ENCODE results near the gene CARS2. TPM values are rescaled to one million over a fixed set of nuclear protein-coding genes. Genes with fewer than 3 reads are reported as not detected.
"Not testable (repeated sequence)": the region's sequence is repeated elsewhere in the genome, so short reads cannot be mapped to it uniquely, and the experiment has no call there.

CARS2 gene
- total RNA-seq, 1 experiment from 2014 or later: 31.2 TPM

DNA sequence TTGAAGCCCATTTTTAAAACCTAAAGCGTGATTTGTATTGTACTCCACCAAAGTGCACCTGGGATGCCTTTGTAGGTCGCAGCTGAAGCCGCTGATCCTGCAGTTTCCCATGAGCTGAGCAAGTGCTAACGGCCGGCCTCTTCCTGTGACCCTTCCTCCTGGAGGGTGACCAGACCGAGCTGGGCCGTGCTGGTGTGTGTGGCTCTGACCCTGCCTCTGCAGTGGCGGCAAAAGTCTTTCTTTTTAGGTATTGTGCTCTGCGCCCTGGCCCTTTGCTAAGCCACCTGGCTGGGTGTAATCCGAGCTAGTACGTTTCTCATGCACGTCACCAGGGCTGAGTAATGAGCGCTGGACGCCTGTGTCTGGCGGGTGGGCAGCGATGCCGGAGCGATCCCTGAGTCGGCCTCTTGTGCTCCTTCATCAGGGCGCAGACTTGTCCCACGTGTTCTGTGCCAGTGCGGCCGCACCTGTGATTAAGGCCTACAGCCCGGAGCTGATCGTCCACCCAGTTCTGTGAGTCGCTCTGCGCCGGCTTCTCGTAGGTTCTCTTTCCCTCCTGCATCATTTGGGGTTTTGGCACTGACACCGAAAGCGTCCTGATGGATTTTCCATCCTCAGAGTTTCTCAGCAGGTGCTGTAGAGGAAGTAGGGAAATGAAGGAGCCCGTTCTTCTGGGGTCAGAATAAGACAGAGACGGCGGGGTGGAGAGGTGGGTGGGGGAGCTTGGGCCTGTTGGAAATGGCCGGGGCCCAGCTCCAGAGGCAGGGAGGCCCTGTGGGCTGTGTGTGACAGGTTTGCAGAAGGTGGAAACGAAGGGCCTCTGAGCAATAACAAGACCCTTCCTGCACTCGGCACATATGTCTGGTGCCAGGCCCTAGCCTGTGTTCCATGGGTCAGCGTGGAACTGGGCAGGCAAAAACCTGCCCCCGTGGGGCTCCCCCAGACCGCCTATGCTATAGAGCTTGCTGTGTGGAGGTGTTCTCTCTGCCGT is 80.9 kb downstream of the CARS2 start:
- H3K27me3 ChIP-seq: no peaks in the 10 kb centered on the region
- no peak overlapping the region for H3K27ac ChIP-seq
- H3K9me3 ChIP-seq (replicated peaks): no peaks in the 10 kb centered on the region
- H3K4me1 ChIP-seq: no peaks in the 10 kb centered on the region
- no peak for DNase-seq
- H3K4me3 ChIP-seq: no peak overlapping the region
- peaks cover 10% of the 10 kb centered on the region for H3K36me3 ChIP-seq

DNA sequence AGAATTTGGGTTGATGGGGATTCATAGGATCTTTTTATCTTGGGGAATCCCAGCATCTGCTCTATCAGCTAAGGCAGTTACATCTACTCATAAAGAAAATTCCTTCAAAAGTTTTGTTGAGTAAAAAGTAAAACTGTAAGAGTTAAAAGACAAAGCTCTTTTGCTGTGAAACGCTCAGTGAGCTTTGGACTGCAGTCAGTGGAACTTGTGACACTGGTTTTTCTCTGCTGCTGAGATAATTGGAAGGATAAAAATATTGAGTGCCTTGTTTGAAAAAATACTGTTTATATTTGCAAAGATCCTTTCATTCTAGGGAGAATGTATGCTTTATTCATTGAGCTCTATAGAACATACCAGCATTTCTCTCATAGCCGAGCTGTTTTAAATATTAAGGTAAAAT is 85.3 kb downstream of the CARS2 start:
- Histone ChIP-seq H3K27me3 (no peaks in the 10 kb centered on the region), H3K9me3 (replicated peaks) (no peaks in the 10 kb centered on the region), H3K4me3 (no peak overlapping the region), H3K4me1 (peaks cover 8% of the 10 kb centered on the region; the same call in 1 of the 2 replicates), H3K27ac (no peak overlapping the region), H3K36me3 (peaks cover 10% of the 10 kb centered on the region)
- no peak for DNase-seq

DNA sequence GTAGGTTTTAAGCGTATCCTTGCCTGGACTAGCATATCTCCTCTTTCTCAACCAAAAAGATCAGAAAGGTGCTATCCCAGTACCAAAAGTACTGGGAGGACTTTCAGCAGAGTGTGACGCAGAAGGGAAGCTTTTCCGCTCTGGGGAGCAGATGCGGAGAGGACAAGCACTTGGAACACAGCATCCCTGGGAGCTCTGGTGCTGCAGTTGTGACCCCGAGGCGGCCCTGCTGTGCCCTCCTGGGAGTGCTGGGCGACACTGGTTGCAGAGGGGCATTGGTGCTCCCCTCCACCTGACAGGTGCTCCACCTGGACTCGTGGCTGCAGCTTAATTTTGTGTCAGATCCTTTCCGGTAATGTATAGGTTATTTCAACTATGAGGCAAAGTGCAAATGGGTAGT is 87.1 kb downstream of the CARS2 start:
- H3K4me3 ChIP-seq: no peak overlapping the region
- DNase-seq: no peak
- H3K9me3 ChIP-seq (replicated peaks): no peaks in the 10 kb centered on the region
- no peaks in the 10 kb centered on the region for H3K27me3 ChIP-seq
- no peak overlapping the region for H3K27ac ChIP-seq
- peaks cover 7% of the 10 kb centered on the region for H3K36me3 ChIP-seq
- peaks cover 8% of the 10 kb centered on the region; the same call in 1 of the 2 replicates for H3K4me1 ChIP-seq

DNA sequence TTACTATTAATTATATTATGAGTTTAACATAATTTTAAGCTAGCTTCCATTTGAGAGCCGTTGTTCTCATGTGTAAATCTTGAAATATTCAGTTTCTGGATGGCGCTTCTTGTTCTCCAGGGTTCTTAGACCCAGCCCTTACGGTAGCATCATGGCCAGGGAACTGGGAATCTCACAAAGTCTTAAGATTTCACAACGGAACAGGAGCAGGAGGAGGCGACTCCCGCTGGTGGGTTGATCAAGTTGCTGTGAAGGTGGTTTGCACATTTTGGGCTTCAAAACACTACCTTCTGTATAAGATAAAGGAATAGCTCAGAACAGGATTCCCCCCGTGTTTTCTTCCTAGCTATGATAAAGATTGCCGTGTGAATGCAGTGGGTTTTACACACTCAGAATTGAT is 87.7 kb downstream of the CARS2 start:
- no peak overlapping the region for H3K27ac ChIP-seq
- no peaks in the 10 kb centered on the region for H3K9me3 ChIP-seq (replicated peaks)
- peaks cover 7% of the 10 kb centered on the region for H3K36me3 ChIP-seq
- no peak for DNase-seq
- H3K4me3 ChIP-seq: no peak overlapping the region
- H3K27me3 ChIP-seq: no peaks in the 10 kb centered on the region
- H3K4me1 ChIP-seq: peaks cover 8% of the 10 kb centered on the region; the same call in 1 of the 2 replicates

DNA sequence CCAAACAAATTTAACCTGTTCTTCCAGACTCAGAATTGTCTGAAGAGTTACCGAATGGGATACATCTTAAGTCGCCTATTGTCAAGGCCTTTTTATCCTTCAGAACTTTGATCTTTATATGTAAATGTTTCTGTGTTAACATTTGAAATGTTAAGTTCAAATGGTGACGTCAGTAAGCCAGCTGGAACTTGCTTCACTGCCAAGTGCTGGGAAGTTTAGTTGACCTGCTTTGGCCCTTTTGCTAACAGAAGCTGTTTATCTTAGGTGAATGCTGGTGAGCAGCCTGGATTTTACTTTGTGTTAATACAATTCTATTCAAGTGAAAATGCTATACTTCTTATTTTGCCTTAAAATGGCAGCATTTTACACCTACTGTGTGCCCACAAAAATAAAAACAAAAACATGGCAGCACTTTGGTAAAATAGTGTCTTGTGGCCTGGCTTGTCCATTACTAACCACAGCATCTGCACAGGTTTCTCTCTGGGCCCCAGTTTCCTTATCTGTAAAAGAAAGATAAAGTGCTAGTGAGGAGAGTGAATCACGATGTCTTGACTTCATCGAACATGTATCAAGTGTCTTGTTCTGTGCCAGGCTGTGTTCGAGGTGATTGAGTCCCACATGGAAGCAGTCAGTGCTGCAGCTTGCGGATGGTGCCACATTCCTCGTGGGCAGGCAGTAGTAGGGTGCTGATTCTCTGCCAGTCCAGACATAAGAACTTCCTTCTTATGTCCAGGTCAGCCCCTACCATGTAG is 88.4 kb downstream of the CARS2 start:
- no peaks in the 10 kb centered on the region for H3K27me3 ChIP-seq
- DNase-seq: no peak
- no peak overlapping the region for H3K27ac ChIP-seq
- H3K9me3 ChIP-seq (replicated peaks): no peaks in the 10 kb centered on the region
- H3K4me3 ChIP-seq: no peak overlapping the region
- peaks cover under 1% of the 10 kb centered on the region for H3K36me3 ChIP-seq
- peaks cover 8% of the 10 kb centered on the region; the same call in 1 of the 2 replicates for H3K4me1 ChIP-seq

DNA sequence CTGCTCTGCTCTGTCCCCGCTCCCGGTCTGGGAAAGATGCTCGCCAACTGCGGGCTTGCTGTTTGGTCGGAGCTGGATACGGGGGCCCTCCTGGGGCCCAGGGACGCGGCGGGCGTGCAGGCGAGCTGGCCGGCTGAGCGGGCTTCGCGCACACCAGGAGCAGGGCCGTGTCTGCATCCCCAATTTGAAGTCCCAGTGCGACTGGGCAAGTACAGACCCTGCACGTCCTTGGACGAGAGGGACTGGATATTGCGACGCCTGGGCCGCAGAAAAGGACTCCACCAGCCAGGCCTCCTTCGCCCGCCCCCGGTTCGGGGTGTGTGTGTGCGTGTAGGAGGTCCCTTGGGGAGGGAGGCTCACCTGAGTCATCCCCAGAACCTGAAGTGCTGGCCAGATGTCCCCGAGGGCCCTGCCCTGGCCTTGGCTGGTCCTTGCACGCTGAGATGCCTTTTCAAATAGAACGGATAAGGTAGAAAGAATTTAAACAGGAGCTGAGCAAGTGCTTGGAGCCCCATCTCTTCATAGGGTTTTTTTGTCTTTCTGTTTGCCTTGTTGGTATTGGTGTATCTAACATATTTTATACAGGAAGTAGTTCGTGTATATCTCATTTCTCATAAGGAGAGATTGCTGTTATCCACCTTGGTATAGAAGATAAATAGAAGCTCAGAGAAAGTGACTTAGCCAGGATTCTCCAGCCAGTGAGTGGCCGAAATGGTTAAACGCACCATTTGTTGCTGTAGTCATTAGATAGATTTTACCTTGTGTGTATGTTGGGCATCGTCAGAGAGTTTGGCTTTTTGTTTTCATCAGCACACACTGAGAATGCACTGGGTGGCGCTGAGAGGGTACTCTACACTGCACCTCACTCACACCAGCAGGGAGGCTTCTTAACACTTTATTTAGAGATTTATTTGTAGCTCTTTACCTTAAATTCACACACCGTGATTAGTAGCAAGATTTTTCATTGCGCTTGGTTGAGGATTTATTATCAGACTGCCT is 89.5 kb downstream of the CARS2 start:
- peak overlapping the region; percentile 48; the same call in 1 of the 2 replicates for H3K27ac ChIP-seq
- peak overlapping the region; percentile 86 for H3K4me3 ChIP-seq
- H3K36me3 ChIP-seq: no peaks in the 10 kb centered on the region
- H3K9me3 ChIP-seq (replicated peaks): no peaks in the 10 kb centered on the region
- DNase-seq: peak; percentile 20 to 35
- H3K4me1 ChIP-seq: peaks cover 8% of the 10 kb centered on the region; the same call in 1 of the 2 replicates
- no peaks in the 10 kb centered on the region for H3K27me3 ChIP-seq

DNA sequence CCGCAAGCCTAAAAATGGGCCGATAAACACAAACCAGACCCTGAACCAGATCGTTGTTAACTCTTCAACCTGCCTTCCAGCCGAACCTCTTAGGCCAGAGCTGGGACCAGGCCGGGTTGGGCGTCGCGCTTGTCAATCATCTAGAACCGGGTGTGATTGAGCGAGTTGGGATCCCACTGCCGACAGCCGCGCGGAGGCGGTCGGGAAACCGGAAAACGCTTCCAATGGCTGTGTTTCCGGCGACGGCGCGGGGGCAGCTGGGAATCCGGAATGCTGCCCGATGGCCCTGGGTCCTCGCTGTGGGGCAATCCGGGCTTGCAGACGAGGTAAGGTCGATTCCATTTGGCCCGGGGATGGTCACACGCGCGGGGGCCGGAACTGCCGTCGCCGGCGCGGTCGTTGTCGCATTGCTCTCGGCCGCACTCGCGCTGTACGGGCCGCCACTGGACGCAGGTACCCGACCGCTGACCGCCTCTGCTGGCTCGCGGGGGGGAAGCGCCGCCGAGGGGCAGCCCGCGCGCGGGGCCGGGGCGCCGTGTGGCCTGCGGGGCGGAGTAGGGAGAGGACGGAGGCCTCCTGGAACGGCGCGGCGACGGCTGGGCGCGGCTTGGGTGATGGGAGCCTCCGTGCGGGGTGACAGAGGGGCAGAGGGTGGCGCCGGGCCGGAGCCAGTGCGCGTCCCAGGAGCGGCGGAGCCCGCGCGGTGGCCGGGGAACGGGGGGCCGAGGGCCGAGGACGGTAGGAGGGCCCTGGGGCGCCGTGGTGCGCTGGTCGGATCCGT is 90.4 kb downstream of the CARS2 start, which contains the start of gene NAXD:
Gene NAXD, plus strand, starts transcription at position 224 of the 781 bp plus-strand sequence. Its CDS starts 57 bp downstream, at position 281.
- Histone ChIP-seq H3K36me3 (no peaks in the 10 kb centered on the region), H3K4me1 (peaks cover 8% of the 10 kb centered on the region; the same call in 1 of the 2 replicates), H3K27me3 (no peaks in the 10 kb centered on the region), H3K27ac (peak within 1 kb of the TSS; percentile 48), H3K9me3 (replicated peaks) (no peaks in the 10 kb centered on the region), H3K4me3 (peak within 1 kb of the TSS; percentile 86)
- DNase-seq: peak; percentile 90 to 92

DNA sequence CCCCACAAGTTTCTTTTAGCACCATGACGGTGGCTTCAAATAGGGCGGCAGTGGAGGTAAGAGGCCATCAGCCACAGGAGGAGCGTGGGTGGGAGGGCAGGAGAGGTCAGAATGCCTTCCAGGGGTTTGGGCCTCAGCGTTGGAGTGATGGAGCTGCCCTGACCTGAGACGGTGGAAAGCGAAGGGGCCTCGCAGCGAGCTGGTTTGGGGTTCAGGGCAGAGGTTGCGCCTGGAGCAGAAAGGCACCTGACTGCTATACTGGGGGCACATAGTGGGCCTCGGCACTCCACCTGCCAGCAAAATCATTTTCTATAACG is 91.0 kb downstream of the CARS2 start:
- Histone ChIP-seq H3K9me3 (replicated peaks) (no peaks in the 10 kb centered on the region), H3K27ac (peak overlapping the region; percentile 48), H3K4me1 (peaks cover 8% of the 10 kb centered on the region; the same call in 1 of the 2 replicates), H3K27me3 (no peaks in the 10 kb centered on the region), H3K36me3 (no peaks in the 10 kb centered on the region), H3K4me3 (peak overlapping the region; percentile 86)
- no peak for DNase-seq

DNA sequence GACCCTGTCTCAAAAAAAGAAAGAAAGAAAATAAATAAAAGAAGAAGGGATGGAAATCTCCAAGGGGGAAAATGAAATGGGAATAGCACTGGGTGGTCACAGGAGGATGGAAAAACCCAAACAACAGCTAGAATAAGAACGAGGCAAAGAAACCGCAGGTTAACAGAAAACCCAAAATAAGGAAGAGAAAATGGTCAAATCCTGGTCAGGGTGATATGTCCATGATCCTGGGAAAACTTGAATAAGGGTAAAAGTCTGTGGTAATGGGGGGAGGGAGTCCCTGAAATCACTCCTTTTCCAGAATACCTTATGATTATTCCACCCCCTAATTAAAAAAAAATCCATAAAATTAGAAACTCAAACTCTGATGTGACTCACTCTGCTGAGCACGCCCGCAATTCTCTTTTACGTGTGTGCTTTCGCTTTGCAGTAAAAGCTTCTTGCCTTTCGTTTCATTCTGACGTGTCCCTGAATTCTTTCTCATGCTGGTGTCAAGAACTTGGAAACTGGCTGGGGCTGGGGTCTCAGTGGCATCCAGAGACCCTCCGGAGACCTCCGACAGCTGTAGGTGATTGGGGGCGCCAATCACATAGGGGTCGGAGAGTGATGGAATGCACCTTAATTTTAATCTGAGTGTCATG is 94.8 kb downstream of the CARS2 start:
- H3K4me3 ChIP-seq: no peak overlapping the region
- H3K4me1 ChIP-seq: no peaks in the 10 kb centered on the region
- H3K36me3 ChIP-seq: no peaks in the 10 kb centered on the region
- no peak overlapping the region for H3K27ac ChIP-seq
- no peaks in the 10 kb centered on the region for H3K9me3 ChIP-seq (replicated peaks)
- H3K27me3 ChIP-seq: no peaks in the 10 kb centered on the region
- DNase-seq: no peak

DNA sequence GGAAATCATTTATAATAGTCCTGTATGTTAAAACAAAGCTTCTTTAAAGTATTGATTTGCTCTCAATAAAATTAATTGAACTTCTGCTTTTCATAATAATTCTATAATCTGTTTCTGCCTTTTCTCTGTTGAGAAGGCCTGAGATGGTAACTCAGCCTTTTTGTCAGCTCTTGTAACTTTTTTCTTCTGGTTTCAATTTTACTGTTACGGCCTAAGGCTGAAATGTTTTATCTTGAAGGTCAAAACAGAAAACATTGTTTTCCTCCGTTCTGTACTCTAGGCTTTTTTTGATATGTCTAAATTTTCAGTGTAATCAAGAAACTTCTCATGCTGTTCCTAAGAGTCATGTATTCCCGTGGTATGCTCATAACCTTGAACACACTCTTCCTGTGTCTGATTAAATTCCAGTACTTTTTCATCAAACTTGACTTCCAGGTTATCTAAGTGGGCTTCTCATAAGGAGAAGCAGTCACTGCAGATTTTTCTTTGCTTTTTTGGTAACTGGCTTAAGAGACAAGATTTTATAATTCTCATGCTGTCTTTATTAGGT is 98.2 kb downstream of the CARS2 start:
- no peaks in the 10 kb centered on the region for H3K4me1 ChIP-seq
- no peak overlapping the region for H3K27ac ChIP-seq
- H3K36me3 ChIP-seq: no peaks in the 10 kb centered on the region
- no peaks in the 10 kb centered on the region for H3K9me3 ChIP-seq (replicated peaks)
- H3K27me3 ChIP-seq: no peaks in the 10 kb centered on the region
- no peak for DNase-seq
- no peak overlapping the region for H3K4me3 ChIP-seq

DNA sequence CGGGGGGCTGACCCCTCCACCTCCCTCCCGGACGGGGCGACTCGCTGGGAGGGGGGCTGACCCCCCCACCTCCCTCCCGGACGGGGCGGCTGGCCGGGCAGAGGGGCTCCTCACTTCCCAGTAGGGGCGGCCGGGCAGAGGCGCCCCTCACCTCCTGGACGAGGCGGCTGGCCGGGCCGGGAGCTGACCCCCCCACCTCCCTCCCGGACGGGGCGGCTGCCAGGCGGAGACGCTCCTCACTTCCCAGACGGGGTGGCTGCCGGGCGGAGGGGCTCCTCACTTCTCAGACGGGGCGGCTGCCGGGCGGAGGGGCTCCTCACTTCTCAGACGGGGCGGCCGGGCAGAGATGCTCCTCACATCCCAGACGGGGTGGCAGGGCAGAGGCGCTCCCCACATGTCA is 99.6 kb downstream of the CARS2 start:
- H3K27ac ChIP-seq; H3K27me3 ChIP-seq; DNase-seq; H3K4me1 ChIP-seq; H3K9me3 ChIP-seq (replicated peaks); H3K4me3 ChIP-seq; H3K36me3 ChIP-seq: not testable (repeated sequence)

DNA sequence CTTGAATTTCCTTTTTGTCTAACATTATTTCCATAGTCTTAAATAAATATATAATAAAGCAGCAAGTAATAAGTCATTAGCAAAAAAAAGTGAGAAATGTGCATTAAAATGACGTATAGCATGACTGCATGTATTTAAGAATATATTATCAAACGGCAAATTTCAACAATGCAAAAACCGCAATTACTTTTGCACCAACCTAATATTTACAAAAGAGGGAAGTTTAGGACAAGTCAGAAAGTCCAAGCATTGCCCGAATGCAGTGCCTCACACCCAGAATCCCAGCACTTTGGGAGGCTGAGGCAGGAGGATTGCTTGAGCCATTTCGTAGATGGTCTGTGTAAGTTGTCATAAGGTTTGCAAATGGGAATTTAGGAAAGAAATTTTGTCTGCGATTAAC is 100.8 kb downstream of the CARS2 start:
- Histone ChIP-seq H3K27ac (no peak overlapping the region), H3K4me3 (no peak overlapping the region), H3K36me3 (no peaks in the 10 kb centered on the region), H3K9me3 (replicated peaks) (no peaks in the 10 kb centered on the region), H3K4me1 (no peaks in the 10 kb centered on the region), H3K27me3 (no peaks in the 10 kb centered on the region)
- no peak for DNase-seq

DNA sequence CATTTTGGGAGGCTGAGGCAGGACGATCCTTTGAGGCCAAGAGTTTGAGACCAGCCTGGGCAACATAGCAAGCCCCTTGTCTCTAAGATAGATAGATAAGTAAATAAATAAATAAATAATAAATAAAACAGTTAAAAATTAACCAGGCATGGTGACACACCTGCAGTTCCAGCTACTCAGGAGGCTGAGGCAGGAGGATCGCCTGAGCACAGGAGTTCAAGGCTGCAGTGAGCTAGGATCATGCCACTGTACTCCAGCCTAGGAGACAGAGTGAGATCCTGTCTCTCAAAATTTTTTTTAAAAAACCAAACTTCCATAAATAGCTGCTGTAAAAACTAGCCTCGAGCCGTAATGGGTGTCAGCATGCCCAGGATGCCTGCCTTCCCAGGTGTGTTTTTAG is 104.9 kb downstream of the CARS2 start:
- DNase-seq: no peak
- no peaks in the 10 kb centered on the region for H3K4me1 ChIP-seq
- H3K4me3 ChIP-seq: no peak overlapping the region
- no peaks in the 10 kb centered on the region for H3K27me3 ChIP-seq
- H3K27ac ChIP-seq: no peak overlapping the region
- no peaks in the 10 kb centered on the region for H3K36me3 ChIP-seq
- H3K9me3 ChIP-seq (replicated peaks): no peaks in the 10 kb centered on the region

Measured in SJCRH30 (cell line).